Kidney (tissue), 14 donors: ENCODE results near the gene JARID2. TPM values are rescaled to one million over a fixed set of nuclear protein-coding genes. Genes with fewer than 3 reads are reported as not detected.

Source experiments
- DNase-seq, 5 donors: peaks; one replicate each; pipeline ENCODE4 v3.0.0-alpha.2; 2013 to 2020
- FAIRE-seq: peaks from 2 replicates; lab custom pipeline; 2012; peaks lifted over from hg19 to GRCh38; lab: Jason Lieb, UNC
- H3K27ac ChIP-seq, 2 donors: one replicate each; pipeline ENCODE4 v1.7.0; 2013; ENCODE audit warnings: low read depth in 2 of 2, low read length in 2 of 2, inconsistent platforms in 1 of 2
- H3K27me3 ChIP-seq: one replicate; pipeline ENCODE4 v1.7.1; 2013; ENCODE audit warnings: low read length, inconsistent platforms; ENCODE audit not compliant: control insufficient read depth, insufficient read depth
- H3K36me3 ChIP-seq, 3 donors: one replicate each; pipeline versions ENCODE4 v1.7.0 to v1.7.1; 2013; ENCODE audit warnings: low read length in 3 of 3, control low read depth in 1 of 3, inconsistent platforms in 1 of 3; ENCODE audit not compliant: insufficient read depth in 3 of 3, control insufficient read depth in 2 of 3
- H3K4me1 ChIP-seq, 3 donors: one replicate each; pipeline versions ENCODE4 v1.7.0 to v1.7.1; 2013; ENCODE audit warnings: low read length in 3 of 3, inconsistent platforms in 1 of 3, low read depth in 1 of 3; ENCODE audit not compliant: control insufficient read depth in 2 of 3, insufficient read depth in 2 of 3
- H3K4me3 ChIP-seq, 3 donors: one replicate each; pipeline versions ENCODE4 v1.7.0 to v1.8.1; 2013; ENCODE audit warnings: low read length in 3 of 3, control low read depth in 1 of 3, inconsistent platforms in 1 of 3
- H3K9ac ChIP-seq, 3 donors: one replicate each; pipeline versions ENCODE4 v1.7.0 to v1.7.1; 2013; ENCODE audit warnings: low read length in 3 of 3, control low read depth in 1 of 3, inconsistent platforms in 1 of 3
- H3K9me3 ChIP-seq, 3 donors: one replicate each; pipeline versions ENCODE4 v1.7.0 to v1.7.1; 2013; ENCODE audit warnings: low read length in 3 of 3, control low read depth in 1 of 3, inconsistent platforms in 1 of 3; ENCODE audit not compliant: control insufficient read depth in 2 of 3, insufficient read depth in 1 of 3
- CTCF ChIP-seq: IDR thresholded peaks from 3 replicates; pipeline ENCODE4 v1.5.1; 2012; ENCODE audit warnings: mild to moderate bottlenecking, moderate library complexity, borderline replicate concordance; ENCODE audit not compliant: insufficient read depth; ENCODE audit errors: extremely low read depth
- intact Hi-C: fragments of 100-400 bp; cut with DNase I; formaldehyde crosslinking; loops from one replicate; pipeline ENCODE4 v1.11.1; 2022
- polyA plus RNA-seq: library from polyadenylated mRNA; stranded (reverse); fragments of 350-450 nt; fragmentation: Illumina TruSeq; extraction: RNeasy Lipid Tissue Mini Kit (QIAGEN cat#74804); gene quantifications from one replicate; pipeline ENCODE4 v1.2.3, GENCODE V29; 2014; ENCODE audit warnings: low read depth, low replicate concordance; ENCODE audit not compliant: insufficient read depth
- total RNA-seq: library from RNA; stranded (reverse); fragmentation: NEBNext Ultra II Directional; extraction: Animal tissue kit (Norgen Biotek cat#: 25700); gene quantifications from one replicate; pipeline ENCODE4 v1.2.1, GENCODE V29; 2021
- donor health status: control.
- donor health status: control.
- donor health status: control.
- donor health status: control.
- donor health status: control.
- donor health status: DM: yes; HTN: yes; CAD: no.
- donor health status: Normal renal cell carcinoma (clear cell type).

Gene JARID2
- total and polyA plus RNA-seq, 2 donors from 2014 or later = 1.8 to 12.3 TPM

- Histone ChIP-seq H3K27ac (peak overlapping the region; percentile 73 to 93), H3K9me3 (no peaks in the 10 kb centered on the region), H3K9ac (peak overlapping the region; percentile 28 to 58 (median 46)), H3K4me1 (peaks cover 4 to 13% (median 6%) of the 10 kb centered on the region in 3 donors), H3K36me3 (no peaks in the 10 kb centered on the region), H3K4me3 (peak overlapping the region; percentile 68 to 85 (median 77)), H3K27me3 (no peaks in the 10 kb centered on the region)
- intact Hi-C loops = no loop called here
- TF ChIP-seq CTCF = no peak
- FAIRE-seq = no peak
- DNase-seq = peak; percentile 94 to 99 (median 97)
These were observed 2.8 kb downstream of the JARID2 start for GRCh38 chr6:15248451-15249370.

- no peaks in the 10 kb centered on the region for H3K36me3 ChIP-seq
- intact Hi-C loops = no loop called here
- H3K9ac ChIP-seq = peak overlapping the region; percentile 28 to 58 (median 46)
- H3K27me3 ChIP-seq = no peaks in the 10 kb centered on the region
- peak overlapping the region; percentile 72 to 93 for H3K27ac ChIP-seq
- peaks cover 0 to 8% (median 6%) of the 10 kb centered on the region in 3 donors for H3K4me1 ChIP-seq
- H3K9me3 ChIP-seq = no peaks in the 10 kb centered on the region
- peak overlapping the region; percentile 68 to 85 (median 77) for H3K4me3 ChIP-seq
- FAIRE-seq (no peak), DNase-seq (no peak)
- no peak for TF ChIP-seq CTCF
These were observed 3.6 kb downstream of the JARID2 start for GRCh38 chr6:15249371-15250019.

DNA sequence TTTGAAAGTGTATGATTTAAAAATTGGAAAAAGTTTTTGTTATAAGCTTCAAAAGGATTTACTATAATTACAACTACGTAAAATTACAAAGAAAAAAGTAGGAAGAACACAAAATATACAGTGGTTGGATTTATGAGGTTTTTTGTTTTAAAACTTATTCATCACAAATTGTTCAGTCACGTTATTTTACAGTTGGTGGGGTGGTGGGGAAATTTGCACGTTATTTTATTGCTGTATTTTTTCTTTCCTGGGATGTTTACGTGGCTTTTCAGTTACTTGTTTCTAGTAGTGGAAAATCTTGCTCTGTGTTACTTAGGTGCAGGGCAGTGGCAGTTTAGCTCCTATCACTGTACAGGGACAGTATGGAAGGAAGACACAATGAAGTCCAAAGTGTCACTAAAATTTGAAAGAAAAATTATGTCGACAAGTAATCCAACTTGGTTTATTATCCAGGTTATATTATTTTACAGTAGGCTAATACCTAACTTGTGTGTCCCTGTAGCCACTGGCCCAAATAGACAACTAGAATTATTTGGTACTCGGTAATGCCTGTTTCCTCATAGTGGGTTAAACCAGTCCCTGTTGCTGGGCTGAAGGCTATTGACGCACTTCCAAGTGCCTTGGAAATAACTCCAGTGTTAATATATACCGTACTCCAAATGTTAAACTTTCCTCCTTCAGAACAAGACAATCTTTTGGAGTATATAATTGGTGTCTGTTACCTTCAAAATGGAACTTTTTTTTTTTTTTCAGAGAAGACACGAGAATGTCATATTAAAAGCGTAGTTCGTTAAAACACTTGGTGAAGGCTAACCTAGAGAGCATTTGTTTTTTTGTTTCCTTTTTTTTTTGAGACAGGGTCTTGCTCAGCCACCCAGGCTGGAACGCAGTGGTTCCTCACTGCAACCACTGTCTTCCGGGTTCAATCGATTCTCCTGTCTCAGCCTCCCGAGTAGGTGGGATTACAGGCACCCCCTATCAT lies 4.6 kb downstream of the JARID2 start:
- H3K27me3 ChIP-seq = no peaks in the 10 kb centered on the region
- intact Hi-C loops = no loop called here
- no peak for DNase-seq
- no peak for FAIRE-seq
- peak overlapping the region in 1 of 2 donors; percentile 93 for H3K27ac ChIP-seq
- H3K4me1 ChIP-seq = peaks cover 0 to 8% (median 6%) of the 10 kb centered on the region in 3 donors
- no peak for TF ChIP-seq CTCF
- no peak overlapping the region for H3K9ac ChIP-seq
- no peaks in the 10 kb centered on the region for H3K36me3 ChIP-seq
- H3K4me3 ChIP-seq = no peak overlapping the region
- H3K9me3 ChIP-seq = no peaks in the 10 kb centered on the region
